Thyroid gland (tissue), 4 donors: Measurements from ENCODE around the gene BRMS1L.

Experiments
- CTCF ChIP-seq, 6 experiments: fragments of 200-600 bp in 3 of 6; fragments of 450-650 bp in 3 of 6; sonication (generic) in 3 of 6; IDR thresholded peaks; one replicate each; pipeline ENCODE4 v1.5.1; 2016 to 2019; ENCODE audit warnings: antibody characterized with exemption in 6 of 6, mild to moderate bottlenecking in 2 of 6, inconsistent platforms in 1 of 6, moderate library complexity in 1 of 6
- POLR2A ChIP-seq, 2 donors: fragments of 450-650 bp; IDR thresholded peaks; one replicate each; pipeline ENCODE4 v1.6.1; 2017; ENCODE audit warnings: antibody characterized with exemption in 2 of 2, mild to moderate bottlenecking in 2 of 2, moderate library complexity in 1 of 2

- TF ChIP-seq POLR2A (IDR thresholded peaks at IDR 0.05) (no peak), CTCF (IDR thresholded peaks at IDR 0.05) (no peak)
These were observed 3.3 kb downstream of the BRMS1L start for GRCh38 chr14:35829449-35829848.
